Hepatic stellate cell (primary cell): ENCODE measurements around the gene ALDH8A1.

ENCODE experiments used
- DNase-seq: peaks from one replicate; pipeline ENCODE4 v3.0.0; 2011; ENCODE audit warnings: low spot score

The ALDH8A1 gene, protein sequence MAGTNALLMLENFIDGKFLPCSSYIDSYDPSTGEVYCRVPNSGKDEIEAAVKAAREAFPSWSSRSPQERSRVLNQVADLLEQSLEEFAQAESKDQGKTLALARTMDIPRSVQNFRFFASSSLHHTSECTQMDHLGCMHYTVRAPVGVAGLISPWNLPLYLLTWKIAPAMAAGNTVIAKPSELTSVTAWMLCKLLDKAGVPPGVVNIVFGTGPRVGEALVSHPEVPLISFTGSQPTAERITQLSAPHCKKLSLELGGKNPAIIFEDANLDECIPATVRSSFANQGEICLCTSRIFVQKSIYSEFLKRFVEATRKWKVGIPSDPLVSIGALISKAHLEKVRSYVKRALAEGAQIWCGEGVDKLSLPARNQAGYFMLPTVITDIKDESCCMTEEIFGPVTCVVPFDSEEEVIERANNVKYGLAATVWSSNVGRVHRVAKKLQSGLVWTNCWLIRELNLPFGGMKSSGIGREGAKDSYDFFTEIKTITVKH

DNA sequence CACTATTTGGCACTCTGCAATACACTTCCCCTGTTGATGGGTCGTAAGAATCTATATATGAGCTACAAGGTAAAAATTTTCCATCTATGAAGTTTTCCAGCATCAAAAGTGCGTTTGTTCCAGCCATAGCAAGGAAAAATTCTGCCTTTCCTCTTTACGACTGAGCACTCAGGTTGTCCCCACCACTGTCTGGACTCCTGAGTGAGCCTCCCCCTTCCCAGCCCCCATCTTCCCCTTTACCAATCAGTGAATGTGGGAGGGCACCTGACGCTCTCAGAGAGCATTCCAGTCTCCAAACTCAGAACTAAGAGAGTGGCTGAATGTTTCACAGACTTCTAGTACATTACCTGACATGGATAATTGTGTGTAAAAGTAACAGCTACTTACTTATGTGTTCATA lies at the start of gene ALDH8A1:
Gene ALDH8A1 (minus strand): TSS at position 175 of the 400 bp plus-strand sequence. CDS start 48 bp downstream, at position 127.
- DNase-seq: no peak

DNA sequence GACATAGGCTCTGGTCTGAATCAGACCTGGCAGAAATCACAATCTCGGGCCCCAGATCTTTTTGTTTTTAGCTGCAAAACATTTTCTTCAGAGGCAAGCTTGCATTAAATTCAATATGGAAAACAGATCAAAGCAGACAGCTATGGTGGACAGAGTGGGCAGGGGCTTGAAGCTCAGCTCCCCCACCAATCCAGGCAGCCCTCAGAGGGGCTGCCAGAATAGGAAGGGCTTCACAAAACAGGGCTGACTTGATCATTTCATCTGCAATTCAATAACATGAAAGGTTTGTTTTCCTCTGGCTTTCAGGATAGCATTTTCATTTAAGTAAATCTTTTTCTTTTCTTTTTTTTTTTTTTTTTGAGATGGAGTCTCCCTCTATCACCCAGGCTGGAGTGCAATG lies 49.2 kb upstream of the ALDH8A1 start:
- DNase-seq: no peak

DNA sequence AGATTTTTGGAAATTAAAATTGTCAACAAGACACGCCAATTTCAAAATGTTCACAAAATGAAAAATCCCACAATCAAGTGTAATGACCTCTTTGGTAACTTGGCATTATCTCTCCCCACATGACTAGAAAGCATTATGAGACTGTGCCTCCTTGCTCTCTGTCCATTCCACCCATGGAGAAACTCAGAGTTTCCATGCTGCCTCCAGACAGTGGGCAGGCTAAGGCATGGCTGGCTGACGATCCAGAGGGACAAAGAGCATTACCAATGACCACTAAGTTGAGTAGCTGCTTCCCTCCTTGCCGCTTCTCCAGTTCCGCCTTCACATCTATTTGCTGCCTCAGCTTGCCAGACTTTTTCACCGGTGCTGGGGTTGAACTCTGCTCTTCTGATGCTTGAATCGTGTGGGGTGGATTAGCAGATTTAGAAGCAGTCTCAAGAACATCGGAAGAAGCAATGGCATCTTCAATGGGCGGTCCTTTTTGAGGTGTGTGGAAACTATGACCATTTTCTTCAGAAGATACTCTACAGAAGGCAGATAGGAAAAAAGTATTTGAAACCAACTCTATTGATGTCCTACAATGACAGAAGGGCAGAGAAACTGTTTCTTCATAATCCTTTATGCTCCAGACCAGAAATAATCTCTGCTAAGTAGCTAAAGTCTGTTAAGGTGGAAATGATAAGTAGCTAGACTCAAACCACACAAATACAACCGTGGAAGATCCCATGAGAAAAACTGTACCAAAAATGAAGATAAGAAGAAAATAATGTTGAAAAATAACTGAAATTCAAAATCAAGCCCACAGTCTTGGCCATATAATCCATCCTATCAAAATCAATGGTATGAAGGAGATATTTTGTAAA lies 47.5 kb upstream of the ALDH8A1 start:
- DNase-seq: no peak

DNA sequence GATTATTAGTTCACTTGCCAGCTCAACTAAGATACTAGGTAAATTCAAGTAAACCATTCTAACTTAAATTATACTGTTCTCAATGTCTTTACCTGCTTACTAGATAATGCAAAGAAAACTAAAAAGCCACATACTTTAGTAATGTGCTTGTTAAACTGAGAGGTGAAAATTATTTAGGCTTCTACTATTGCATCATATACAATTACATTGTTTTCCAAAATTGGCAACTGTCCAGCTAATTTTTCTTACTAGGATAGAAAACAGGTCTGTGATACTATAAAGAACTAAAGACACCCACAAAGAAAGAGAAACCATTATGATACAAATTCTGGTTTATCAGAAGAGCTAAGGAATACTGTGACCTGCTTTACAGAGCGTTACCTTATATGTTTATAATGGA lies 45.6 kb upstream of the ALDH8A1 start:
- no peak for DNase-seq

DNA sequence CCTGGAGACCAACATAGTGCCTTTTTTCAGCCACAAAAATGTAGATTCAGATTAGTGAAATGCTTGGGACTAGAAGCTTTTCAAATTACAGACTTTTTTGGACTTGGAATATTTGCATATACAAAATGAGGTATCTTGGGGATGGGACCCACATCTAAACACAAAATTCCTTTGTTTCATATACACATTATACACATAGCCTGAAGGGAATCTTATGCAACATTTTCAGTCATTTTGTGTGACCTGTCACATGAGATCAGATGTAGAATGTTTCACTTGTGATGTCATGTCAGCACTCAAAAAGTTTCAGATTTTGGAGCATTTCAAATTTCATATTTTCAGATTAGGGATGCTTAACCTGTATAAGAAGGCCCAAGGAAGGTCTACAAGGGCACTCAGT lies 44.5 kb upstream of the ALDH8A1 start:
- no peak for DNase-seq

DNA sequence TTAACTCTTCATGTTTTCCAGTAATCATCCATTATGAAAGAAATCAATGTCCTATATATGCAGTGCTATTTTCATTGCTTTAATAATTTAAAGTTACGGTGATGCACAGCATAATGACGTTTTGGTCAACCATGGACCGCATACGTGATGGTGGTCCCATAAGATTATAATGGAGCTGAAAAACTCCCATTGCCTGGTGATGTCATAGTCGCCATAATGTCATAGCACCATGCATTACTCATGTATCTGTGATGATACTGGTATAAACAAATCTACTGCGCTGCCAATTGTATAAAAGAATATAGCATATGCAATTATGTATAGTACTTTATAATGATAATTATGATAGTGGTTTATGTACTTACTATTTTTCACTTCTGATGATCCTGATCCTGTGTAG lies 42.3 kb upstream of the ALDH8A1 start:
- DNase-seq: no peak

DNA sequence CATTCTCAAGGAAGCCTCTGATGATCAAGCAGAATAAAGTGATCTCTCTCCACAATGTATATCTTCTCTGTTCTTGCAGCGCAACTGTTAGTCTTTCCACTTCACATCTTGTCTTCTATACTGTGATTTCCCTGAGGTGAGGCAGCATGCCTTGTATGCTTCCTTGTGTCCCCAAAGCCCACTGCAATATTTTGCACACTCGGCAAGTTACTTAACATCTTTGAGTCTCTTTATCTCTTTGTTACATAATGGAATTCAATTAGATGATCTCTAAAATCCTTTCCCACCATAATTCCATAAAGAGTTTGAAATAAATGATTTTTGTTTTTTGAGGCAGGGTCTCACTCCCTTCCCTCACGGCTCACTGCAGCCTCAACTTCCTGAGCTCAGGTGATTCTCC lies 40.4 kb upstream of the ALDH8A1 start:
- no peak for DNase-seq

DNA sequence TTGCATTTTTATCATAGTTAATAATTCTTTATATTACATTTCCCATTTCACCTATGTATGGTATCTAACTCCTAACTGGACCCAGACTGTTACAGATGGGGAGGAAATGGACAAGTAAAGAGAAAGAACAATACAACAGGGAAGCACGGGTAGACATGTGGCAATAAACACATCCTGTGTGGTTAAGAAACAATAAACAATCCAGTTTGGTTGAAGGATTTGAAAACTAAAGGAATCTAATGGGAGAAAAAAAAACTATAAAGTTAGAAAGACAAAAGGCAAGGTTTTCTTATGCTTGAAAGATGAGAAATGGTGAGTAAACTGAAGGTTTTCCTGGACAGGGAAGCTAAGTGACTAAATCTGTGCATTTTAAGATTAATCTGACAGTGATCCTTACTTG lies 34.9 kb upstream of the ALDH8A1 start:
- DNase-seq: no peak

DNA sequence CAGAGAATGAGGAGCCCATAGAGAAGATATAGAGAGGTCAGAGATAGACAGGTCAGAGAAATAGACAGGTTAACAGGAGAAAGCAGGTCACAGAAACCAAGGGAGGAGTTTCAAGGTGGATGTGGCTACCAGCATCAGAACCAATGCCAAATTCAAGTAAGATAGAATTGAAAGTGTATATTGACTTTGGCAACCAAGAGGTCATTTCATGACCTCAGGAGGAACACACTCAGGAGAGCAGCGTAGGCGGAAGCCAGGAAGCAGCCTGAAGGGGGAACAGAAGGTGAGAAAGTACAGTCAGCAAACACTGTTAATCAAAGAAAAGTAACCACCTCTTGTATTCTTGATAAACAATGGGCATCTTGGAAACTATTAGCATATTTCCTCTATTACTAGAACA lies 33.9 kb upstream of the ALDH8A1 start:
- no peak for DNase-seq

DNA sequence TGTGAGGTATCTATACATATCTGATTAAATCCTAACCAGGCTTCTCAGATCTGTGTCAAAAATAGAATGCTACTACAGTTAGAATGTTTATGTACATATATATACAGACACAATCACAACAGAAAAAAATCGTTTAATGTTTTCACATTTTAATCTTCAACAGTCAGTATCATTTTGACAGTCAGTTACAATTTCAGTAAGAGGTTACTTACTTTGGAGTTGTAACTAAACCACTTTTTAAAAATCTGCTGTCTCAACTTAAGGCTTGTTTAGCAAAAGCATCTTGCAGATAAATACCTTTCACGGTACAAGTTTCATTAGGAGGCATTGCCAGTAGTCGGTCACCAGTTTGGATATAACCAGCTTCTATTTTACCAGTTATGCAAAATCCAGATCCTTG lies 32.3 kb upstream of the ALDH8A1 start:
- DNase-seq: no peak

DNA sequence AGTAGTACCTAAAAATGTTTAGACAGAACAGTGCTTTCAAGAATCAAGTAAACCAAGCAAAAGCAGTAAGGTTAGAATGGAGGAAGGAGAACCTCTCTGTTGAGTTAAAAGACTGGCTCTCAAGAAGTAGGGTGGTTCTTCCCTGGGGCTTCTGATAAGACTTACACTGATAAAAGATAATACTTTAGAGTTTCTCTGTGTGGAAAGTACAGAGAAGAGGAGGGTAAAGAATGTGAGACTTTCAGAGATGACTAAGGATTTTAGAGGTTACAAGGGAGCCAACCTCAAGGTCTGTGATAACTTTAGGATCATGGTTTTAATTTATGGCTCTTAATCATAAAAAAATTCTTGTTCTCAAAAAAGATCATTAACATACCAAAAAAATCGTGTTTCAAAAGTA lies 30.9 kb upstream of the ALDH8A1 start:
- no peak for DNase-seq

DNA sequence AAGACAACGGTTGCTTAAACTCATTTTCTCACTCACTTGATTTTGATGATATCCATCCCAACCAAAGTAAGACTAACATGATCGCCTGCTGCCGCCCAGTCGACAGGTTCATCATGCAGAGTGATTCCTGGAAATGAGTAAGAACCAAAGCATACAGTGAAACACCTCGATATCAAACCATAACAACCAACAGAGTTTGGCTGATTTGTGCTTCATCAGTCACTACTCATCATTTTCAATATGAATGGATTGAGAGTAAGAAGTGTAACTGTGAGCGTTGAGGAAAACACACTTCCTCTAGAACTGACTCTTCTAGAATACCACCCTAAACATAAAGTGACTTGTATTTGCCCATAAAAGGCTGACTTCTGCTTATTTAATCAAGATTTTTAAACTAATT lies 29.2 kb upstream of the ALDH8A1 start:
- no peak for DNase-seq

DNA sequence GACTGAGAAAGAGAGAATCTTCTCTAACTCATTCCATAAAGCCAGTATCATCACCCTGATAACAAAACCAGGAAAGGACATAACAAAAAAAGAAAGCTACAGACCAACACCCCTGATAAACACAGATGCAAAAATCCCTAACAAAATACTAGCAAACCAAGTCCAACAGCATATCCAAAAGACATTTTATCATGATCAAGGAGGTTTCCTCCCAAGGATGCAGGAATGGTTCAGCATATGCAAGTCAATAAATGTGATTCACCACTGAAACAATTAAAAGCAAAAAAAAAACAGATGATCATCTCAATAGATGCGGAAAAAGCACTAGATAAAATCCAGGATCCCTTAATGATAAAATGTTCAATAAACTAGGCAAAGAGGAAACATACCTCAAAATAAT lies 24.5 kb upstream of the ALDH8A1 start:
- no peak for DNase-seq

DNA sequence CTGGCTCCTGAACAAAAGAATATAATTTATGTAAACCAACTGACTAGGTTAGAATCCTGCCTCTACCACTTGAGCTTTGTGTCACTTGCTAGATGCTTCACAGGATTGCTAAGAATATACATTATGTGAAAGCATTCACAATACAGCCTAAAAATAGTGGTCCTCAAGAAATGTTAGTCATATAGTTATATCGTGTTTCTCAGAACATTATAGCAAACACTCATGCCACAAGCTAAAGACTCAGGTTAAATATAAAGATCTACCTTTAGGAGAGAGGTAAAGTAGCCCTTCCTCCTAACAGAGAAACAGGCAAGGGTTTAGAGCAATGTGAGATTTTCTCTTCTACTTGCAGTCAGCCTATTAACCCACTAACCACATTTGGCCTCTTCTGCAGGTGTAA lies 17.8 kb upstream of the ALDH8A1 start:
- no peak for DNase-seq

DNA sequence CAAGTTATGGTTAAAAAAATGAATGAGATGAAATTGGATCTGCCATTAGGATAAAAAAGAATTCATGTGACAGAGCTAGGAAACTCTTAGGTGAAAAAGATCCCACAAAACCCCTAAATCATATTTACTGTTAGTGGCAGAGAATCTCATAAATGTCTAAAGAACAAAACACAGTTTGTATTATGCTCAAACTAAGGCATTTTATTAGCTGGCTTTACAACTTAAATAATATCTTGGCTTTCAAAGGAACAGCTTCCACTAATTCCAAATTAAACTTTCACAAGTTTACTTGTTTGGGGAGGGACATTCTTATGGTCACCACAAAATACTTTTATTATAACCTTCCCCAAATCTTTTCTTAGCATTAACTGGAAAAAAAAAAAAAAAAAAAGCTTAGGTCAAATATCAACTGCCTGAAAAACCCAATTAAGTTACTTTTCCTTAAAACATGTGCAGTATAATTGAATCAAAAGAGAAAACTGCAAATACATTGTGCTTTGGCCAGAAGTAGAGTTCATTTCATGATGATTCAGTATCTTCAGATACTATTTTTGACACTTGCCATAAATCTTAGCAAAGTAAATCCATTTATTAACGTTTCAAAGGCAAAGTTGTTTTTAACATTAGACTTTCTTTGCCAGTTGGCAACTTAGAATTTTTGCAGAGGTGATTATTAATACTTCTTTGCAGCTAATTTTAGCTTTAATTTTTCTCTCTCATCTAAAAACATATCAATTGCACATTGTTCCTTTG lies 14.7 kb upstream of the ALDH8A1 start:
- no peak for DNase-seq

DNA sequence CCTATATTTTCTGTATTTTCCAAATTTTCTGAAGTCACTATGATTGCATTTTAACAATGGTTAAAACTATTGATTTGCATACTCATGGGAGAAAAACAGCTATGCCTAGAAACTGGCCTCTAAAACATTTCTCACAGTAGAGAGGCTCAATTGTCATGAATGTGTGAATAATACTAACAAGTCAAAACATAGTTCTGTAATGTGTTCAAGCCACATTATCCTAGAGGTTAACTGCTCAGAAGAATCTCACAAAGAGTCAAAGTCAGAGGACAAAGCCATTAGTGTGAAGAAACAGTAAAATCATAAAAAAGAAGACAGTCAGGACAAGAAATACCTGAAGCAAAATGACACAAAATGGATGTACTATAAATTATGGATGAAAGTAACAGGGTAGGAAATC lies 12.5 kb upstream of the ALDH8A1 start:
- no peak for DNase-seq

DNA sequence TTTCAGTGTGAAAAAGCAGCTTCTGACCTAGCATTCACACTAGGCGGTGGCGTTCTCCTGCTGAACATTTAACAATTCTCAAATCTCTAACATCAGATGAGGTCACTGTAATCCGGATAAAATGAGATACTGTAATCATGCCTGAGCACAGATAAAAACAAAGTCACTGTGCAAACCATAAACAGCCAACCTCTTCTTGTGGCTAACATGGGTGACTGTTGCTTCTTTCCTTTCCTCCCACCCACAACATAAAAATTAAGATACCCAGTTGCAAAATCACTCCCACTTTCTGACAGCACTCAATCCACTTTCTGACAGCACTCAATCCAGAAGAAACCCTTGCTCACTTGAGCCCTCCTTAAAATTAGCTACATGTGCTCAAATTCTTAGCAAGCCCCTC lies 11.5 kb upstream of the ALDH8A1 start:
- no peak for DNase-seq

DNA sequence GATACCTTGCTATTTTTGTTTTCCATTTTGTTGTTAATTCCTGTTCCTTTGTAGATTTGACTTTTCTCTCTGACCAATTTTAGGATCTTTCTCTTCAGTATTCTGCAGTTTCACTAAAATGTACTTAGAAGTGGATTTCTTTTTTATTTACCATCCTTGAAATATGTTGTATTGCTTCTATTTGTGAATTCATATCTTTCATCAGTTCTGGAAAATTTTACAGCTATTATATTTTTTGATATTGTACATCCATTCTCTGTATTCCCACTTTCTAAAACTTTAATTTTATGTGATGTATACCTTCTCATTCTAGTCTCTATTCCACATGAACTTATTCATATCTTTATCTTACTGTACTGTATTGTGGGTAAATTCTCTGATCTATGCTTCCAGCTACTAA lies 9.7 kb upstream of the ALDH8A1 start:
- no peak for DNase-seq

DNA sequence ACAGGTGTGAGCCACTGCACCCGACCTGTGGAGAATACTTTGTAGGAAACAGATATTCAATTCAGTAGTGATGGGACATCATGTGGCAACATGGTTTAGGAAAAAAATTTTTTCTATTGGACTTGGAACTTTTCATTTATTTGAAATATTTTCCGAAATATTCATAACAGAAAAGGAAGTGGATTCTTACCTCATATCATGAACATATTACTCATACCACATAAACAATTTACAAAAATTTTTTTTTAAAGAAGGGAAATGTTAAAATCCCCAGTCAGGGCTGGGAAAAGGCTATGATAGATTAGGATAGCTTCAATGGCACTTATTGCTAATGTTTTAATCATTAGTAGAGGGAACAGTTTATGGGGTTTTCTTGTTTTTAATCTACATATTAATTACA lies 6.8 kb upstream of the ALDH8A1 start:
- no peak for DNase-seq

DNA sequence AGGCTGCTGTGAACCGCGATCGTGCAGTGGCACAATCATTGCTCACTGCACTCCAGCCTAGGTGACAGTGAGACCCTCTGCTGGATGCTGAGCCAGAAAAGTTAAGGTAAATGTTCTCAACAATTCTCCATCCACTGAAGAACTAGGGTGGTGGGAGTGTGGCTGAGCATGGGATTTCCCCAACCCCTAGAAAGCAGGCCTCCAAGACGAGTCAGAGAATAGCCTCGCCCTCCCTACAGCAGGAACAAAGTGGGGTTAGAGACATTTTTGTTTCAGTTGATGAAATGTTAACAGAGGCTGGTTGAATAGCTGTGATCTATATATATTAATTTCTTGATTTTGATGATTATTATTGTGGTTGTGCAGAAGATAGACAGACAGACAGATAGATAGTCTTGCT lies 6.1 kb upstream of the ALDH8A1 start:
- no peak for DNase-seq

DNA sequence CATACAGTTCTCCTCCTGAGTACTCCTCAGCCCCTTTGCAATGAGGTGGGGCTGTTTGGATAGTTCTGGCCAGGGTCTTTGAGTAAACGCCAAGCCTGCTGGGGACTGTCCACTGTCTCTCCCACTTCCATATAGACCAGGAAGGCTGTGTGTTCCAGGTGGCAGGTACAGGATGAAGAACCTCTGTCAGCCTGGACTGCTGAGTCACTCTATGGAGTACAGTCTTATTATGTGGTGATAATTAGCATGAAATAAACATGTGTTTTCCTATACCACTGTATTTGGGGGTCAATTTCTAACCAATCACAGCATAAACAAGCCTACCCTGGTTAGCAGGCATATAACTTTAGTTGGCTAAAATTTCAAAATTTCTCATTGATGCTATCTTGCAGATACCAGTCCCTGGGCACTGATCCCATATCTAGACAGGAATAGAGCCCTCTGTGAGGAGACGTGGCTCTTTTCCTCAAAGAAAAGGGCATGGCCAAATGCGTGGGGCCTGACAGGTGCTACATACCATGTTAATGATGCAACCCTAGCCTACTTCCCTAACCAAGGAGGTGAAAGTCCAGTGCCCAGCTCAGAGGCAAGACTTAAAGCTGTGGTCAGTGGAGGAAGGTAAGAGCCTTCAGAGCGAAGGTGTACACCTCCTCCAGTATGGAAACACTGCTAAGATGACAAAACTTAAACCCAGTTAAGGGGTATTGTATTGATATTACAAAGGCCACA lies 4.5 kb upstream of the ALDH8A1 start:
- DNase-seq: no peak
